Measurements from ENCODE around the gene CEL.

- TF ChIP-seq CTCF (IDR thresholded peaks at IDR 0.05) = no peak
- TF ChIP-seq POLR2A (IDR thresholded peaks at IDR 0.05) = no peak
These were observed 56.8 kb downstream of the CEL start for GRCh38 chr9:133118568-133118967.
